K562 (cell line): ENCODE measurements around the gene LRRC7. TPM values are rescaled to one million over a fixed set of nuclear protein-coding genes. Genes with fewer than 3 reads are reported as not detected.

Experiments used
- ATF4 ChIP-seq: fragments of 450-650 bp; formaldehyde crosslinking; IDR thresholded peaks from 2 replicates; pipeline ENCODE4 v1.4.0; 2022; ENCODE audit warnings: mild to moderate bottlenecking, moderate library complexity
- CBX5 ChIP-seq: IDR thresholded peaks from 2 replicates; pipeline ENCODE4 v1.6.1; 2014; ENCODE audit warnings: low read depth, borderline replicate concordance
- CEBPG ChIP-seq, 3 experiments: fragments of 200-800 bp in 1 of 3; sonication (Bioruptor generic) in 1 of 3; sonication (generic) in 1 of 3; formaldehyde crosslinking in 1 of 3; IDR thresholded peaks in 2 of 3; conservative IDR thresholded peaks in 1 of 3; 2 replicates each; pipeline versions ENCODE4 v1.6.1 to v1.8.0; 2016 to 2022; ENCODE audit warnings: missing compliant biosample characterization in 2 of 3, missing genetic modification characterization in 2 of 3, mild to moderate bottlenecking in 1 of 3, missing genetic modification reagents in 1 of 3
- CSDE1 ChIP-seq, 2 experiments: fragments of 450-650 bp; IDR thresholded peaks; 2 replicates each; pipeline ENCODE4 v1.6.1; 2016; ENCODE audit warnings: mild to moderate bottlenecking in 1 of 2
- DACH1 ChIP-seq: fragments of 450-650 bp; IDR thresholded peaks from 2 replicates; pipeline ENCODE4 v1.6.1; 2018; ENCODE audit not compliant: partially characterized antibody
- EP400 ChIP-seq: fragments of 450-650 bp; IDR thresholded peaks from 2 replicates; pipeline ENCODE4 v1.6.1; 2017; ENCODE audit warnings: antibody characterized with exemption, mild to moderate bottlenecking, moderate library complexity
- ETV1 ChIP-seq: fragments of 450-650 bp; conservative IDR thresholded peaks from 2 replicates; pipeline ENCODE4 v1.6.1; 2016; ENCODE audit warnings: missing genetic modification characterization, control low read depth, low read depth, missing compliant biosample characterization
- HEY1 ChIP-seq: fragments of 250-450 bp; sonication (Bioruptor Pico); IDR thresholded peaks from 2 replicates; pipeline ENCODE4 v1.5.0; 2020; ENCODE audit warnings: mild to moderate bottlenecking, moderate library complexity, borderline replicate concordance
- HSF4 ChIP-seq: fragments of 250-450 bp; sonication (Bioruptor Pico); IDR thresholded peaks from 2 replicates; pipeline ENCODE4 v2.1.2; 2022; ENCODE audit warnings: mild to moderate bottlenecking, moderate library complexity, borderline replicate concordance
- PCBP2 ChIP-seq: fragments of 200-400 bp; formaldehyde crosslinking; IDR thresholded peaks from 2 replicates; pipeline ENCODE4 v1.6.1; 2018; ENCODE audit warnings: low read length, low read depth, mild to moderate bottlenecking, moderate library complexity; ENCODE audit not compliant: poor library complexity, severe bottlenecking
- RBM22 ChIP-seq: fragments of 200-400 bp; formaldehyde crosslinking; IDR thresholded peaks from 2 replicates; pipeline ENCODE4 v1.6.1; 2018; ENCODE audit warnings: low read length, low read depth; ENCODE audit not compliant: poor library complexity, severe bottlenecking
- SMARCA4 ChIP-seq: fragments of 450-650 bp; IDR thresholded peaks from 2 replicates; pipeline ENCODE4 v1.6.1; 2016
- SMARCB1 ChIP-seq: IDR thresholded peaks from 2 replicates; pipeline ENCODE4 v1.6.1; 2011; ENCODE audit warnings: improper control_type of control experiment, low read depth; ENCODE audit not compliant: insufficient read length
- TFE3 ChIP-seq: fragments of 450-650 bp; formaldehyde crosslinking; IDR thresholded peaks from 2 replicates; pipeline ENCODE4 v1.4.0; 2020; ENCODE audit warnings: mild to moderate bottlenecking, mixed read lengths
- USF1 ChIP-seq: sonication (generic); formaldehyde crosslinking; IDR thresholded peaks from 2 replicates; pipeline ENCODE4 v1.9.0; 2022; ENCODE audit warnings: mild to moderate bottlenecking, missing genetic modification reagents
- WHSC1 ChIP-seq: IDR thresholded peaks from one replicate; pipeline ENCODE4 v1.6.1; 2012; ENCODE audit warnings: low read length, control low read depth, inconsistent platforms
- ZBTB12 ChIP-seq: fragments of 250-450 bp; sonication (Bioruptor Pico); IDR thresholded peaks from 2 replicates; pipeline ENCODE4 v1.4.0; 2020
- ZNF174 ChIP-seq: fragments of 250-450 bp; sonication (Bioruptor Pico); IDR thresholded peaks from 2 replicates; pipeline ENCODE4 v1.4.0; 2020; ENCODE audit warnings: mild to moderate bottlenecking
- ZNF274 ChIP-seq: IDR thresholded peaks from 2 replicates; pipeline ENCODE4 v1.6.1; 2011; ENCODE audit warnings: low read depth, mild to moderate bottlenecking, low read length, moderate library complexity, borderline replicate concordance
- polyA plus RNA-seq, 8 experiments: library from polyadenylated mRNA; depleted of rRNA in 4 of 8; stranded (reverse) in 5 of 8; unstranded in 3 of 8; fragments of >200 nt; fragmentation: Nextera tagmentation in 2 of 8; fragmentation: Illumina TruSeq in 1 of 8; extraction: Ambion mirVana in 2 of 8; extraction: Trizol in 1 of 8; gene quantifications; 2 replicates each; pipeline versions ENCODE4 v1.2.1 to v1.2.3, GENCODE V29; 2011 to 2014; ENCODE audit warnings: inconsistent platforms in 1 of 8, missing spikeins in 1 of 8
- total RNA-seq, 7 experiments: library from RNA; depleted of rRNA in 6 of 7; stranded (reverse); fragments of >200 nt in 6 of 7; fragmentation: Illumina TruSeq in 2 of 7; extraction: Trizol in 2 of 7; gene quantifications; 2 replicates each; pipeline versions ENCODE4 v1.2.1 to v1.2.3, GENCODE V29; 2011 to 2021; ENCODE audit warnings: low replicate concordance in 1 of 7

LRRC7 gene
- total and polyA plus RNA-seq, 9 of the 15 experiments (the other 6 are each of a cell fraction or from before 2014, with no cell fraction given): 0.09 to 0.94 (median 0.49) TPM

GRCh38 chr1:69827732-69828131 lies 260.0 kb downstream of the LRRC7 start (continued):
- TF ChIP-seq ATF4 (CRISPR knock-in tag): 0 out of 2 replicates have a peak, but pooled peaks have one; percentile 15
- no peak for TF ChIP-seq ETV1
- no peak for TF ChIP-seq ZNF174
- no peak for TF ChIP-seq EP400
- TF ChIP-seq SMARCB1: no peak
- TF ChIP-seq SMARCA4: no peak
- no peak for TF ChIP-seq WHSC1
- no peak for TF ChIP-seq RBM22
- no peak for TF ChIP-seq PCBP2
- TF ChIP-seq CBX5: no peak
- TF ChIP-seq CEBPG (CRISPR knock-in tag; IDR thresholded peaks at IDR 0.05): no peak
- TF ChIP-seq CEBPG (tag; conservative IDR thresholded peaks at IDR 0.05 in 1 of 2, IDR thresholded peaks at IDR 0.05 in 1 of 2): peak; percentile 50 to 74; a peak in 3 of 4 replicates
- no peak for TF ChIP-seq HEY1 (CRISPR knock-in tag)
- TF ChIP-seq HSF4: no peak
- no peak for TF ChIP-seq DACH1
- no peak for TF ChIP-seq CSDE1 (IDR thresholded peaks at IDR 0.05)
- TF ChIP-seq USF1: no peak
- TF ChIP-seq TFE3 (CRISPR knock-in tag): peak; percentile 53
- TF ChIP-seq ZBTB12 (CRISPR knock-in tag): no peak
- TF ChIP-seq ZNF274: no peak
